ENCODE results near the gene SPX. TPM values are rescaled to one million over a fixed set of nuclear protein-coding genes. Genes with fewer than 3 reads are reported as not detected.

Gene SPX
- total and polyA plus RNA-seq, 2 of the 4 experiments (the other 2 are of a cell fraction): under 0.01 to 0.12 TPM

GRCh38 chr12:21539797-21540196 lies 13.7 kb downstream of the SPX start:
- CTCF ChIA-PET: no interaction called here
- no peak overlapping the region for H4K91ac ChIP-seq (ENCODE audit: insufficient read depth, low read depth, low read length)
- no peak overlapping the region for H3K27ac ChIP-seq (ENCODE audit: insufficient read depth, low read length)
- H2AK5ac ChIP-seq (ENCODE audit: low read depth, low read length): no peak overlapping the region
- TF ChIP-seq, protein P1, sequence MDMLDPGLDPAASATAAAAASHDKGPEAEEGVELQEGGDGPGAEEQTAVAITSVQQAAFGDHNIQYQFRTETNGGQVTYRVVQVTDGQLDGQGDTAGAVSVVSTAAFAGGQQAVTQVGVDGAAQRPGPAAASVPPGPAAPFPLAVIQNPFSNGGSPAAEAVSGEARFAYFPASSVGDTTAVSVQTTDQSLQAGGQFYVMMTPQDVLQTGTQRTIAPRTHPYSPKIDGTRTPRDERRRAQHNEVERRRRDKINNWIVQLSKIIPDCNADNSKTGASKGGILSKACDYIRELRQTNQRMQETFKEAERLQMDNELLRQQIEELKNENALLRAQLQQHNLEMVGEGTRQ (IDR thresholded peaks at IDR 0.05; ENCODE audit: low read depth, low read length): no peak
- TF ChIP-seq SMC3 (IDR thresholded peaks at IDR 0.05; ENCODE audit: low read depth, low read length): no peak
- no peak for TF ChIP-seq MAZ (IDR thresholded peaks at IDR 0.05; ENCODE audit: borderline replicate concordance, low read depth, low read length)
- no peak for TF ChIP-seq POLR2A (IDR thresholded peaks at IDR 0.05; ENCODE audit: low read depth, low read length)
- TF ChIP-seq CEBPB (IDR thresholded peaks at IDR 0.05; ENCODE audit: low read depth, low read length): no peak
- TF ChIP-seq CTCF (conservative IDR thresholded peaks at IDR 0.05; ENCODE audit: low read depth, low read length): no peak
- TF ChIP-seq CHD1 (IDR thresholded peaks at IDR 0.05; ENCODE audit: low read depth, low read length): no peak
- no peak for TF ChIP-seq NFE2L2 (IDR thresholded peaks at IDR 0.05; ENCODE audit: low read depth, low read length)
- TF ChIP-seq RAD21 (IDR thresholded peaks at IDR 0.05; ENCODE audit: low read length): no peak
- TF ChIP-seq RFX5 (IDR thresholded peaks at IDR 0.05; ENCODE audit: low read depth, low read length): no peak
- TF ChIP-seq BHLHE40 (IDR thresholded peaks at IDR 0.05; ENCODE audit: low read depth, low read length): no peak
- TF ChIP-seq MAFK (IDR thresholded peaks at IDR 0.05; ENCODE audit: low read depth, low read length): no peak
- no peak for TF ChIP-seq FOS (IDR thresholded peaks at IDR 0.05; ENCODE audit: low read depth, low read length)
- ATAC-seq (ENCODE audit: low read depth) (no peak), DNase-seq (no peak)
- in situ Hi-C loops (cut with MboI; ENCODE audit: low sequenced_read_pairs) (no loop called here), dilution Hi-C loops (cut with HindIII; ENCODE audit: low sequenced_read_pairs, unreplicated experiment) (no loop called here), intact Hi-C loops (cut with micrococcal nuclease) (no loop called here)
- no peaks in the 10 kb centered on the region for H4K20me1 ChIP-seq (ENCODE audit: insufficient read depth, low read length)
- no peaks in the 10 kb centered on the region for H3K9me3 ChIP-seq (ENCODE audit: control insufficient read depth, insufficient read depth, low read length)
- H4K5ac ChIP-seq (ENCODE audit: low read depth, low read length): no peak overlapping the region
- no peak overlapping the region for H4K8ac ChIP-seq (ENCODE audit: low read depth in 2 of 2, low read length in 2 of 2)
- H3K79me1 ChIP-seq (ENCODE audit: low read depth in 1 of 2, low read length in 2 of 2): no peaks in the 10 kb centered on the region
- H2BK5ac ChIP-seq (ENCODE audit: low read depth, low read length, poor library complexity, severe bottlenecking): no peak overlapping the region
- no peak overlapping the region for H2BK120ac ChIP-seq (ENCODE audit: low read depth, low read length)
- H3K14ac ChIP-seq (replicated peaks; ENCODE audit: low read depth, low read length): no peak overlapping the region
- H3K18ac ChIP-seq (ENCODE audit: low read depth, low read length): no peak overlapping the region
- no peak overlapping the region for H3K23ac ChIP-seq (ENCODE audit: low read depth, low read length)
- no peaks in the 10 kb centered on the region for H3K36me3 ChIP-seq (ENCODE audit: control insufficient read depth, insufficient read depth, low read length)
- no peak overlapping the region for H3K9ac ChIP-seq (ENCODE audit: low read depth, low read length)
- no peak overlapping the region for H2AFZ ChIP-seq (replicated peaks; ENCODE audit: low read length, poor library complexity)
- BruUV-seq (replicated peaks): no TSS peak
- H3K4ac ChIP-seq (ENCODE audit: low read depth, low read length): no peak overlapping the region
- no peak overlapping the region for H3K4me2 ChIP-seq (ENCODE audit: low read depth, low read length)
- POLR2A ChIA-PET (ENCODE audit: unreplicated experiment): no interaction called here
- no peak overlapping the region for H3K4me3 ChIP-seq (ENCODE audit: insufficient read depth, low read depth, low read length)
- no peak overlapping the region for H3K56ac ChIP-seq (ENCODE audit: extremely low read depth, insufficient read depth, low read length)
- H3K9me1 ChIP-seq (ENCODE audit: insufficient read depth, low read length): no peaks in the 10 kb centered on the region
- H3K27me3 ChIP-seq (ENCODE audit: control insufficient read depth, insufficient read depth, low read length): peaks cover 4% of the 10 kb centered on the region
- no peak overlapping the region for H2BK15ac ChIP-seq (ENCODE audit: low read depth, low read length)
- no peak overlapping the region for H2AK9ac ChIP-seq (replicated peaks; ENCODE audit: low read depth, low read length, poor library complexity)
- H3K4me1 ChIP-seq (ENCODE audit: control insufficient read depth, insufficient read depth, low read length): no peaks in the 10 kb centered on the region
- no peak overlapping the region for H2BK20ac ChIP-seq (ENCODE audit: low read depth, low read length)
